SU-DHL-6 (cell line): ENCODE results near the gene DPCD.

Experiments used
- H2AFZ ChIP-seq: fragments of 200-600 bp; sonication (generic); 2 replicates; pipeline ENCODE4 v1.6.1; 2014; ENCODE audit warnings: low read depth, mild to moderate bottlenecking, moderate library complexity, mixed read lengths, antibody characterized with exemption, low read length; ENCODE audit not compliant: severe bottlenecking
- H3F3A ChIP-seq: fragments of 200-600 bp; shearing (Covaris generic); 2 replicates; pipeline ENCODE4 v1.6.0; 2016; ENCODE audit warnings: antibody characterized with exemption, mild to moderate bottlenecking; ENCODE audit not compliant: insufficient read depth
- H3K27ac ChIP-seq: fragments of 200-600 bp; sonication (generic); 2 replicates; pipeline ENCODE4 v1.5.1; 2016; ENCODE audit warnings: low read depth, mild to moderate bottlenecking, low read length, moderate library complexity, mixed read lengths
- H3K27me3 ChIP-seq: fragments of 200-600 bp; sonication (generic), shearing (Covaris generic); 2 replicates; pipeline ENCODE4 v1.6.0; 2014; ENCODE audit warnings: mild to moderate bottlenecking, low read length
- H3K36me3 ChIP-seq: fragments of 200-600 bp; sonication (generic); 2 replicates; pipeline ENCODE4 v1.6.1; 2014; ENCODE audit warnings: mild to moderate bottlenecking, low read length, mixed read lengths
- H3K4me2 ChIP-seq: fragments of 300-600, 200-600 bp; shearing (Covaris generic), sonication (generic); 2 replicates; pipeline ENCODE4 v1.6.0; 2014; ENCODE audit warnings: low read length, low read depth, mild to moderate bottlenecking; ENCODE audit not compliant: poor library complexity, severe bottlenecking
- H3K4me3 ChIP-seq: fragments of 200-600 bp; sonication (generic); 2 replicates; pipeline ENCODE4 v1.5.1; 2014; ENCODE audit warnings: antibody characterized with exemption, low read length, mild to moderate bottlenecking, mixed read lengths; ENCODE audit not compliant: insufficient read depth, poor library complexity, severe bottlenecking
- H3K79me2 ChIP-seq: fragments of 200-600 bp; sonication (generic); 2 replicates; pipeline ENCODE4 v1.6.1; 2014; ENCODE audit warnings: mild to moderate bottlenecking, low read length, moderate library complexity; ENCODE audit not compliant: insufficient read depth
- H3K9ac ChIP-seq: fragments of 200-600 bp; sonication (generic); 2 replicates; pipeline ENCODE4 v1.7.0; 2014; ENCODE audit warnings: mild to moderate bottlenecking, low read length
- H3K9me2 ChIP-seq: fragments of 200-600 bp; sonication (generic); replicated peaks from 2 replicates; pipeline ENCODE4 v1.6.1; 2014; ENCODE audit warnings: low read length; ENCODE audit not compliant: insufficient read depth
- H3K9me3 ChIP-seq: fragments of 200-600 bp; sonication (generic); 2 replicates; pipeline ENCODE4 v1.6.1; 2014; ENCODE audit warnings: low read length, mixed read lengths; ENCODE audit not compliant: insufficient read depth
- H4K20me1 ChIP-seq: fragments of 200-600 bp; sonication (generic); 2 replicates; pipeline ENCODE4 v1.6.1; 2014; ENCODE audit warnings: low read depth, mild to moderate bottlenecking, antibody characterized with exemption, low read length, moderate library complexity, mixed read lengths
- CTCF ChIP-seq: fragments of 200-600 bp; sonication (generic); IDR thresholded peaks from one replicate; pipeline ENCODE4 v1.5.1; 2017; ENCODE audit warnings: antibody characterized with exemption, mild to moderate bottlenecking, low read length, moderate library complexity; ENCODE audit not compliant: insufficient read depth, poor library complexity, severe bottlenecking
- EZH2phosphoT487 ChIP-seq: fragments of 200-600 bp; sonication (generic), shearing (Covaris generic); conservative IDR thresholded peaks from 2 replicates; pipeline ENCODE4 v1.6.1; 2018; ENCODE audit warnings: mild to moderate bottlenecking, antibody characterized with exemption, low read length, moderate library complexity, mixed read lengths

DPCD gene

GRCh38 chr10:101650863-101651262 is 62.7 kb downstream of the DPCD start:
- no peaks in the 10 kb centered on the region for H3K9me3 ChIP-seq
- H3K27ac ChIP-seq = no peak overlapping the region

GRCh38 chr10:101651336-101651735 is 63.2 kb downstream of the DPCD start:
- Histone ChIP-seq H3K9me2 (no peaks in the 10 kb centered on the region), H3K4me3 (no peak overlapping the region), H3F3A (no peaks in the 10 kb centered on the region), H2AFZ (no peak overlapping the region), H3K9ac (no peak overlapping the region), H3K27ac (no peak overlapping the region), H3K4me2 (no peak overlapping the region), H3K36me3 (no peaks in the 10 kb centered on the region), H3K79me2 (no peaks in the 10 kb centered on the region), H4K20me1 (no peaks in the 10 kb centered on the region), H3K27me3 (no peaks in the 10 kb centered on the region), H3K9me3 (no peaks in the 10 kb centered on the region)
- TF ChIP-seq CTCF (no peak), EZH2phosphoT487 (no peak)

More at GRCh38 chr10:101650863-101651262, 62.7 kb downstream of the DPCD start:
- no peak overlapping the region for H3K4me3 ChIP-seq
- H3K27me3 ChIP-seq = no peaks in the 10 kb centered on the region
- no peak overlapping the region for H3K9ac ChIP-seq
- no peaks in the 10 kb centered on the region for H3K36me3 ChIP-seq
- H3F3A ChIP-seq = no peaks in the 10 kb centered on the region
- no peaks in the 10 kb centered on the region for H4K20me1 ChIP-seq
- no peaks in the 10 kb centered on the region for H3K9me2 ChIP-seq
- H3K4me2 ChIP-seq = no peak overlapping the region
- H2AFZ ChIP-seq = no peak overlapping the region
- no peak for TF ChIP-seq CTCF
- no peak for TF ChIP-seq EZH2phosphoT487
- H3K79me2 ChIP-seq = no peaks in the 10 kb centered on the region

DNA sequence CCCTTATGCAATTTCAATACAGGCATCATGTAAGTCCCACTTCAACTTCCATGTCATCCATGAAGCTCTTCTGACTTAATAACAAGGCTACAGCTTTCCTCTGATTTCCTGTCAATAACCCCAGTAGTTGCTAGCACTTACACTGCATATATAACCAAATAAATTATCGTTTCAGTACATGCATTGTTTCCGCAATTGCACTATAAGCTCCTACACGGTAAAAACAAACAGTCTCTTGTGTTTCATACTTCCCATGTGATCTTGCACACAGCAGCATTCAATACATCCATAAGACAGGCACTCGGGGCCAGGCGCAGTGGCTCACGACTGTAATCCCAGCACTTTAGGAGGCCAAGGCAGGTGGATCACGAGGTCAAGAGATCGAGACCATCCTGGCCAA is 65.4 kb downstream of the DPCD start:
- no peaks in the 10 kb centered on the region for H4K20me1 ChIP-seq

More for the DNA sequence above, 65.4 kb downstream of the DPCD start:
- TF ChIP-seq CTCF (no peak), EZH2phosphoT487 (no peak)
- Histone ChIP-seq H3K36me3 (no peaks in the 10 kb centered on the region), H3K27me3 (no peaks in the 10 kb centered on the region), H3K9me2 (no peaks in the 10 kb centered on the region), H3K9ac (no peak overlapping the region), H2AFZ (no peak overlapping the region), H3K4me2 (no peak overlapping the region), H3K79me2 (no peaks in the 10 kb centered on the region), H3K9me3 (no peaks in the 10 kb centered on the region), H3K27ac (no peak overlapping the region), H3K4me3 (no peak overlapping the region), H3F3A (no peaks in the 10 kb centered on the region)
